A172 (cell line): Measurements from ENCODE around the gene CDK5RAP2. TPM values are rescaled to one million over a fixed set of nuclear protein-coding genes. Genes with fewer than 3 reads are reported as not detected.

Source experiments
- DNase-seq: peaks from one replicate; pipeline ENCODE4 v3.0.0-alpha.2; 2015; ENCODE audit warnings: low spot score
- total RNA-seq: library from RNA; depleted of rRNA; stranded (reverse); fragments of >200 nt; shearing (Covaris generic); gene quantifications from 2 replicates; pipeline ENCODE4 v1.2.3, GENCODE V29; 2014

The CDK5RAP2 gene
- total RNA-seq, 1 experiment from 2014 or later: 34.8 TPM

DNA sequence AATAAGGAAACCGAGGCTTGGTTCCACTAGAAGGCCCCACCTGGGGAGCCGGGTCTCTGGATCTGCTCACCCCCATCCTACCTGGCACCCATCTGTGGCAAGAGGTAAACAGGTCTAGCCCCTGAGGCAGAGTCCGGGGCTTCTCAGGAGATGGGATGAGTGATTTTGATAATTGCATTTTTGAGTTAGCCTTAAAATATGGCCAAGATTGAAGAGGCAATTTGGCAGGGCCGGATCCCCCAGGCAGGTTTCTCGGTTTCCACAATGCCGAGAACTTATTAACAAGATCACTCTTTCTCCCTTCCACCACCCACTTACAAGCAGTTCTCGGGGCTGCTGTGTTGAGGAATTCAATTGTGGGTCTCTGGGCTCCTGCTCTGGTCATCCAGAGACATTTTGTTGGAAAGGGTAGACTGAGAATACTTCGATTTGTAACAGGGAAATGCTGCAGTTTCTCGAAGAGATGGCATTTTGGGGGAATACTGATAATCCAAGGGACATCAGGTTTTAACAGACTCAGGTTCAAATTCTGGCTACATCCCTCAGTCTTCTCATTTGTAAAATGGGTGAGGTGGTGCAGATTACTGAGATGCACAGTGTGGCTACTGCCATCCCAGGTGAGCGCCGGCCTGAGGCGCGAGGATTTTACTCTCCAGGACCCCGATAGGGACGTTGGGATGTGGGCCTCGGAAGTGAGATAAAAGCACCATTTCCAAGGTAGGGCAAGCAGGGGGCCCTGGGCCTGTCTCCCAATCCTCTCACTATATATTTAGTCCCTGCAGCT, 194.2 kb downstream of the CDK5RAP2 start:
- no peak for DNase-seq

DNA sequence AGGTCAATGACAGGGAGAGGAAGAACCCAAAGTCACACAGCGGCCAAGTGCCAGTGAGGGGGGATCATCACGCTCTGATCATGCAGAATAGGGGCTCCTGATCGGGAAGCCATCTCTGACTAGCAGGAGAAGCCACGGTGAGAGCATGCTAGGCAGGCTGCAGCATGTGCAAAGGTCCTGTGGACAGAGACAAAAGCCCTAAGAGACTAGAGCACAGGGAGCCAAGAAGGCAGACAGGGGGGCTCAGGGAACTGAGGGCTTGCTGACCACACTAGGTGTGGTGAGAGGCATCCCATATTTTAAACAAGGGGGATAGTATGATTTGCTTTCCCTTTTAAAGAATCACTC, 195.1 kb downstream of the CDK5RAP2 start:
- DNase-seq: no peak

GRCh38 chr9:120383999-120384924, 195.7 kb downstream of the CDK5RAP2 start:
- DNase-seq: no peak

GRCh38 chr9:120383611-120383998, 196.4 kb downstream of the CDK5RAP2 start:
- DNase-seq: no peak

DNA sequence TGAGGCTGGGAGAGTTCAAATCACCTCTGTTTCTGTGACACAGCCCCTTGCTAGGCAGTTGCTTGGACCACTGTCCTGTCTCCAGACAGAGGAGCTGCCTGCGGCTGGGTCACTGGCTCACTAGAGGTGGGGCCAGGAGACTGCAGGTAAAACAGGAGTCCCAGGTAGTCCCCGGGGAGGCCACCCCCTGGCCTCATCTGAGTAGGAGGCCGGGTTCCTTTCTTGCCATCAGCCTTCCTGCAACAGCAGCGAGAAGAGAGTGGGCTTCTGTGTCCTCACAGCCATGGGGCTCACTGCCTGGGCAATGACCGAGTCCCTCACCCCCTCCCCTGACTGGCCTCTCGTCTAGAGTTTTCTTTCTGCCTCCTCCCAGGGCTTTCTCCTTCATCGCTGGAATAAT, 197.5 kb downstream of the CDK5RAP2 start:
- DNase-seq: no peak

- no peak for DNase-seq
Observed at GRCh38 chr9:120381839-120382238, 198.1 kb downstream of the CDK5RAP2 start.

DNA sequence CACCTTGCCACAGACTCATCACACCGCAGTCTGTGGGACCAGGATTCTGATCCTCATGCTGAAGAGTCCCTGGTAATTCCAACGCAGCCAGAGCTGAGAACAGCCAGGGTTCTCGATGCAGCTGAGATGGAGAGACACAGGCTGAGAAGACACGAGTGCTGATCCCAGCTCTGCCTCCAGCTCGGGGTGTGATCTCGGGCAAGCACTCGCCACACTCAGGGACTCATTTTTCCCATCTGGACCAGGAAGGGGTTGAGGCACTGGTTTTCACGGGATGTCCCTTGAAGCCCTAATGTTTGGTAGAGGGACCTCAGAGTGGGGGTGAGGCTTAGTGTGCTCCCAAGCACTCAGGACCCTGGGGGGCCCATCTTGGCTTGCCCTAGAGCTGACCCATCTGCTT, 200.4 kb downstream of the CDK5RAP2 start:
- no peak for DNase-seq

DNA sequence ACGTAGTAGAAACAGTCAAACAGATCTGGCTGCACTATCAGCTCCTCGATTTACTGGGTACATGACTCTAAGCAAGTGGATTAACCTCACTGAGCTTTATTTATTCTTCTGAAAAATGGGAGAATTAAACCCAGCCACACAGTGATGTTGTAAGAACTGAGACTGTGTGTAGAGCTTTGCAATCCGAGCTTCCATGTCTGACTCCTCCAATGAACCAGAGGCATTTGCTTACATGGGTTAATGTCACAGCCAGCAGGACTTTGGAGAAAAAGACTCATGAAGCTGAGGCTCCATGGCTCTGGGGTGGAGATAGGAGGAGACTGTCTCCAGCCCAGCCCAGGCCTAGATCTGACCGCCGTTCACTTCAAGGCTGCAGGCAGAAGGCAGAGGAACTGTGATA, 201.3 kb downstream of the CDK5RAP2 start:
- no peak for DNase-seq

- DNase-seq: no peak
Observed at GRCh38 chr9:120377268-120378159, 202.5 kb downstream of the CDK5RAP2 start.

GRCh38 chr9:120376101-120376500, 203.9 kb downstream of the CDK5RAP2 start:
- no peak for DNase-seq

DNA sequence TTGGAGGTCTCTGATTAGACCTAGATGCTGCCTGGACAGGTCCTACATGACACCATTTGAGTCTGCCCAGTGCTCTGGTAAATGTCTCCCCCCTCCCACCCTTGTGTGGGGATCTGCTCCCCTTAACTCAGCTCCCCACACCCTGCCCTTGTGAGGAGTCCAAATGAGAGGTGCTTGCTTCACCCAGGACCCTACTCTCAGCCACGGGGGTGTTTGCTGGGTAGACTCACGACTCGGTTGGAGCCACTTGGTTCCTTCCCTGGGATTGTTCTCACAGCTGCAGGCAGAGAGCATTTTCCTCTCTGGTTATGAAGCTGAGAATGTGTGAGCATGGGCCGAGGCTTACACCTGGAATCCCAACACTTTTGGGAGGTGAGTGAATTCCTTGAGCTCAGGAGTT, 204.7 kb downstream of the CDK5RAP2 start:
- DNase-seq: no peak

DNA sequence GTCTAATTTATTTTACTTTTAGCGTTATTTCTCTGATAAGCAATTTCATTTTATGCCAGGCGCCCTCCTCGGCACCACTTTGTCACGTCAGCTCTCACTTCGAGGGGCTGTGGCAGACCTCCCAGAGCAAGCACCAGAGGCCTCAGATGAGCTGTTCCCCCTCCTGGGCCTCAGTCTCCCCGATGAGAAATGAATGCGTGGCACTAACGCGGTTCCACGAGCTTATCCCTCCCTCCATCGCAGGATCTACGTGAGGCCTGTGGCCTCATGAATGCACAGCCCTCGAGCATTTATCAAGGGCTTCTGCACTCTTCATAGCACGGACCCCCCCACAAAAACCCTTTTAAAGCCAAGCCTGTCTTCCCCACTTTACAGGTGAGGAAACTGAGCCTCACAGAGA, 205.2 kb downstream of the CDK5RAP2 start:
- no peak for DNase-seq

DNA sequence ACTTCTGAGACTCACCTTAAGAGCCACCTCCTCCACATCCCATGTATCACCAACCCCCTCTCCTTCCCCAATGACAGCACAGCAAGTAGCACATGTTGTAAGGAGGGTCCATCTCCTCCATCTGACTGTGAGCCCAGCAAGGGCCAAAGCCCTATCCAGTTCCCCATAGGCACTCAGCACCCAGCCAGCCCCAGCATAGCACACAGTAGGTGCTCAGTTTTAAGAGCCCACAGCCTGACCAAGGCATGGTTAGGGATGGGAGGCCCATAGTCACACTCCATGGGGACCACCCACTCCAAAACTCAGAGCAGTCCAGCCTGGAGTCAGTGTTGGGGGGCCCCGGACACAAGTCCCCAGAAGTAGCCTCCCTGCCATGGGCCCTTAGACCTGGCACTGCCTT, 205.7 kb downstream of the CDK5RAP2 start:
- DNase-seq: no peak

DNA sequence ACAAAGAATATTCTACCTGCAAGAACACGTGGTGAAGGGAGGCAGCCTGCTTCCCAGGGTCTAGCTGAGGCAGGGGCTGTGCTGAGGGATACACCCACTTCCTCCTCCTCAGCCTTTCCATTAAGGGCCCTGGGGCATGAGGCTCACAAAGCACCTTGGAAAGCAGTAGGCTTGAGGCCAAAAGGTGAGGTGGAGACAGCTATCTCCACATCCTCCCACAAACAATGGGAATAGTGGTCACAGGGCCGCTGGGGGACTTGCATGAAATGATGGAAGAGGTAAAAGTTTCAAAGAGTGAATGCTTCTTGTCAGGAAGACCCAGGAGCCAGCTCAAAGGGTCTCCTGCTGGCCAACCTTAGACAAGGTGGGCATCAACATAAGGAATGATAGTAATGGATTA, 207.9 kb downstream of the CDK5RAP2 start:
- DNase-seq: no peak

DNA sequence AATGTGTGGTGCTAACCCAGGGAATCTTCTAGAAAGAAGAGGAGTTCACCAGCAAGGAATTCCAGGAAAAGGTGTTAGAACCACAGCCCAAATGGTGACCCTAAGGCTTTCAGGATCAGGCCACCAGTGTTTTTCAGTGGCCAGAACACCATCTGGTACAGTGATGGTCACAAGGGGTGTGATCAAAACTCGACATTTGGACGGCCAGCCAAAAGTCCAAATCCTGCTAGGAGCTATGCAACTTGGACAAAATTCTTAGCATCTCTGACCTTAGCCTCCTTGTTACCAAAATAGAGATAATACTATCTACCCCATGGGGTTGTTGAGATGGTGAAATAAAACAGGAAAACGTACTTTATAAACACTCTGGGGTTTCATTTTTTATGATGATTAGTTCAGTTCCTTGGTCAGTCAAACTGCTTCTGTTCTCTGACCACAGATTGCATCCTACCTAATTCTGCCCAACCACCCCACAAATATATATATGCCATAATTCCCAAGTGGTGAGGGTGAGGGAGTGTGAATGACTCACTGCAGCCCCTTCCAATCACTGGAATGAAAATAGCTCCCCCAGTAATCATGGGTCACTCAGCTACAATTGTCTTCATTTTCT, 210.3 kb downstream of the CDK5RAP2 start:
- DNase-seq: no peak

DNA sequence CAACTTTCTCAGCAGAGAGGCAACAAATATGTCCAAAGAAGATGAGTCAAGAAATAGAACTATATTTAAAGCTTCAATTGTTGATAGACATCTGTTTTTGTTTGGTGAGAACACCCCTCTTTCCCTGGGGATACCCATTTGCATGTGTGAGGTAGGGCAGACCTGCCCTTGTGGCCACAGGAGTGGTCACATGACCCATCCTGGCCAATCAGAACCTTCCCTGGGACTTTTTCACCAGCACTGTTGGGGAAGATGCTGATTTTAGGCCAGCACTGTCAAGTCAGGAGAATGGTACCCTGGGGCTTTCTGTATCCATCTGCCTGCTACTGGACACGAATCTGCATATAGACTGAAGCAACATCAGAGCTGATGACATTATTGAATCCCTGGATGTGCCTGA, 211.2 kb downstream of the CDK5RAP2 start:
- DNase-seq: no peak

DNA sequence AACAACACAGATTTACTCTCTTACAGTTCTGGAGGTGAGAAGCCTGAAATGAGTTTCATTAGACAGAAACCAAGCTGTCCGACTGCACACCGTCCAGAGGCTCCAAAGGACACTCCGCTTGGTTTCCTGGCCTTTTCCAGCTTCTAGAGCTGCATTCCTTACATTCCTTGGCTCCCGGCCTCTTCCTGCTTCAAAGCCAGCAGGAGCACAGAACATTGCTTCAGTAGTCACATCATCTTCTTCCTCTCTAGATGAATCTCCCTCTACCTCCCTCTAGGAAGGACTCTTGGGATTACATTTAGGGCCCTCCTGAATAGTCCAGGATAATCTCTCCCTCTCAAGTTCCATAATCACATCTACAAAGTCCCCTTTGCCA, 213.3 kb downstream of the CDK5RAP2 start:
- peak; percentile 98 for DNase-seq

DNA sequence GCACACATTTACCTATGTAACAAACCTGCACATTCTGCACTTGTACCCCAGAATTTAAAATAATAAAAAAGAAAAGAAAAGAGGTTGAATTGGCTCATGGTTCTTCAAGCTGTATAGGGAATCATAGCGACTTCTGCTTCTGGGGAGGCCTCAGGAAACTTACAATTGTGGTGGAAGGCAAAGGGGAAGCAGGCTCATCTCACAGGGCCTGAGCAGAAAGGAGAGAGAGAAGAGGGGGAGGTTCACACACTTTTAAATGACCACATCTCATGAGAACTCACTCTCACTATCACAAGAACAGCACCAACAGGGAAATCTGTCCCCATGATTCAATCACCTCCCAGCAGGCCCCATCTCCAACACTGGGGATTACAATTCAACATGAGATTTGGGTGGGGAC, 214.6 kb downstream of the CDK5RAP2 start:
- no peak for DNase-seq

GRCh38 chr9:120363697-120364096, 216.3 kb downstream of the CDK5RAP2 start:
- DNase-seq: no peak

GRCh38 chr9:120362446-120362845, 217.5 kb downstream of the CDK5RAP2 start:
- no peak for DNase-seq

GRCh38 chr9:120361551-120361950, 218.4 kb downstream of the CDK5RAP2 start:
- DNase-seq: no peak

DNA sequence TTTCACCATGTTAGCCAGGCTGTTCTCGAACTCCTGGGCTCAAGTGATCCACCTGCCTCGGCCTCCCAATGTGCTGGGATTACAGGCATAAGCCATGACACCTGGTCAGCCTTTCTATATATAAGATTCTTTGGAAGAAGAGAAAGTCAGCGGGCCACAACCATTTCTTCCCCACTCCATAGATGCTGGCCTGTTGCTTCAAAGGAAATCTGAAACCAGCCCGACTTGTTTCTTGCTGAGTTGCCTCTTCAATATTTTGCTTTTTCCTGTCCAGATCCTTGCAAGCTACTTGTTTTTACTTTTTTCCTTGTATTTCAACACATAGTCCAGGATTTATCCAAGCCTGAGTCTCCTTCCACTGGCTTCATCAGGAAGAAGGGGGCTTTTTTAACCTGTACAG, 219.5 kb downstream of the CDK5RAP2 start:
- no peak for DNase-seq
